Thyroid gland (tissue), 4 donors: ENCODE data around the gene FNDC10.

Experiments
- POLR2A ChIP-seq, 2 donors: fragments of 450-650 bp; IDR thresholded peaks; one replicate each; pipeline ENCODE4 v1.6.1; 2017; ENCODE audit warnings: antibody characterized with exemption in 2 of 2, mild to moderate bottlenecking in 2 of 2, moderate library complexity in 1 of 2
- TF ChIP-seq, protein P1 (sequence below), 6 experiments: fragments of 200-600 bp in 3 of 6; fragments of 450-650 bp in 3 of 6; sonication (generic) in 3 of 6; IDR thresholded peaks; one replicate each; pipeline ENCODE4 v1.5.1; 2016 to 2019; ENCODE audit warnings: antibody characterized with exemption in 6 of 6, mild to moderate bottlenecking in 2 of 6, inconsistent platforms in 1 of 6, moderate library complexity in 1 of 6

DNA sequence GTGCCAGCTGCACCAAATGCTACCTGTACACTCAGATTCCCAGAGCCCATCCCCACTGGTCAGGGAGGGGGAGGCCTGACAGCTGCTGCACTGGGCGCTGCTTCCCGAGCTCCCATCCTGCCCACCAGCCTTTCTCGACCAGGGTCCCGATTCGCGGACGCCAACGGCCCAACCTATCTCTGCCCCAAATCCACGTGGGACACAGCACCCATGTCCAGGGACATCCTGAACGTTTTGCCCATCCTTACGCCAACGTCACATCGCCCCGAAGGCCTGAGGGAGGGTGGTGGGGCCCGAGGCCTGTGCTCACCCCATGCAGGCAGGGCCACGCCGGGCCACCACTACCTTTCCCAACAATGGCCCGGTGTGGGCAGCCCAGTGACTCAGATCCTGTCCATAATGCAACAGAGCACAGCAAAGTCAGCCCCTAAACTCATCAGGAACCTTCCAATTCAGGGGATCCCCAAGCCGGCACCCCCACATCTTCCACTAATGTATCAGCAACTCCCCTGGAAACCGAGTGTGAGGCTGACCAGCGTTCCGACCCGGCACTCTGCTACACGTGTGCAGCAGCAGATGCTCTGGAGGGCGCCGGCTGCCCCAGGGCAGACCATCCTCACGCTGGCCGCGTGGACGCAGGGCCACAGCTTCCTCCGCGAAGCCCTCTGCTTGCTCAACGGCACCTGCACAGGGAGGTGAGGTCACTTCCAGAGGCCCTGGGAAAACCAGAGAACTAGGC, 48.2 kb downstream of the FNDC10 start:
- TF ChIP-seq, protein P1, sequence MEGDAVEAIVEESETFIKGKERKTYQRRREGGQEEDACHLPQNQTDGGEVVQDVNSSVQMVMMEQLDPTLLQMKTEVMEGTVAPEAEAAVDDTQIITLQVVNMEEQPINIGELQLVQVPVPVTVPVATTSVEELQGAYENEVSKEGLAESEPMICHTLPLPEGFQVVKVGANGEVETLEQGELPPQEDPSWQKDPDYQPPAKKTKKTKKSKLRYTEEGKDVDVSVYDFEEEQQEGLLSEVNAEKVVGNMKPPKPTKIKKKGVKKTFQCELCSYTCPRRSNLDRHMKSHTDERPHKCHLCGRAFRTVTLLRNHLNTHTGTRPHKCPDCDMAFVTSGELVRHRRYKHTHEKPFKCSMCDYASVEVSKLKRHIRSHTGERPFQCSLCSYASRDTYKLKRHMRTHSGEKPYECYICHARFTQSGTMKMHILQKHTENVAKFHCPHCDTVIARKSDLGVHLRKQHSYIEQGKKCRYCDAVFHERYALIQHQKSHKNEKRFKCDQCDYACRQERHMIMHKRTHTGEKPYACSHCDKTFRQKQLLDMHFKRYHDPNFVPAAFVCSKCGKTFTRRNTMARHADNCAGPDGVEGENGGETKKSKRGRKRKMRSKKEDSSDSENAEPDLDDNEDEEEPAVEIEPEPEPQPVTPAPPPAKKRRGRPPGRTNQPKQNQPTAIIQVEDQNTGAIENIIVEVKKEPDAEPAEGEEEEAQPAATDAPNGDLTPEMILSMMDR (IDR thresholded peaks at IDR 0.05): no peak
- TF ChIP-seq POLR2A (IDR thresholded peaks at IDR 0.05): no peak
